ENCODE measurements around the gene FOXJ3. TPM values are rescaled to one million over a fixed set of nuclear protein-coding genes. Genes with fewer than 3 reads are reported as not detected.

FOXJ3 gene
- total RNA-seq, 1 experiment from 2014 or later = 51.1 TPM

GRCh38 chr1:42139444-42139843 is 195.6 kb downstream of the FOXJ3 start:
- TF ChIP-seq ZNF274 (IDR thresholded peaks at IDR 0.05; ENCODE audit: low read depth, low read length) (no peak), CEBPB (IDR thresholded peaks at IDR 0.05; ENCODE audit: low read depth) (no peak), YY1 (IDR thresholded peaks at IDR 0.05; ENCODE audit: extremely low read depth, insufficient replicate concordance, low read depth, low read length) (no peak), SP1 (IDR thresholded peaks at IDR 0.05; ENCODE audit: low read depth) (no peak), ZFX (IDR thresholded peaks at IDR 0.05) (no peak), POLR2AphosphoS5 (IDR thresholded peaks at IDR 0.05; ENCODE audit: low read depth, low read length) (no peak), SIN3A (IDR thresholded peaks at IDR 0.05; ENCODE audit: low read depth) (no peak), ELF1 (IDR thresholded peaks at IDR 0.05; ENCODE audit: borderline replicate concordance, low read depth) (no peak), SRF (IDR thresholded peaks at IDR 0.05; ENCODE audit: low read depth) (no peak), RAD21 (IDR thresholded peaks at IDR 0.05; ENCODE audit: low read depth) (no peak), POLR2A (IDR thresholded peaks at IDR 0.05; ENCODE audit: borderline replicate concordance, extremely low read depth, insufficient read depth, insufficient read length) (no peak), ZBTB33 (IDR thresholded peaks at IDR 0.05; ENCODE audit: extremely low read depth, insufficient replicate concordance, low read length) (no peak), ATF3 (IDR thresholded peaks at IDR 0.05) (no peak), EZH2phosphoT487 (IDR thresholded peaks at IDR 0.05; ENCODE audit: borderline replicate concordance) (no peak), TCF7L2 (IDR thresholded peaks at IDR 0.05; ENCODE audit: borderline replicate concordance, extremely low read depth, insufficient read depth, insufficient read length) (no peak), REST (IDR thresholded peaks at IDR 0.05; ENCODE audit: low read depth) (no peak), JUND (IDR thresholded peaks at IDR 0.05) (no peak), CTCF (IDR thresholded peaks at IDR 0.05 in 2 of 3, conservative IDR thresholded peaks at IDR 0.05 in 1 of 3; ENCODE audit: borderline replicate concordance in 1 of 3, insufficient read depth in 1 of 3, low read depth in 2 of 3, low read length in 2 of 3) (no peak), EZH2 (IDR thresholded peaks at IDR 0.05) (no peak)
- BruUV-seq (replicated peaks) = no TSS peak

More at GRCh38 chr1:42139444-42139843, 195.6 kb downstream of the FOXJ3 start:
- Histone ChIP-seq H3K27ac (ENCODE audit: low read depth, low read length) (no peak overlapping the region), H3K79me2 (ENCODE audit: insufficient read depth, low read length) (no peaks in the 10 kb centered on the region), H2AFZ (ENCODE audit: low read depth, low read length, poor library complexity, severe bottlenecking) (no peak overlapping the region), H3K4me2 (ENCODE audit: low read length) (no peak overlapping the region), H3K9me3 (ENCODE audit: control insufficient read depth in 1 of 2, insufficient read depth in 1 of 2, low read depth in 1 of 2, low read length in 2 of 2) (no peaks in the 10 kb centered on the region), H3K36me3 (ENCODE audit: control insufficient read depth in 1 of 2, insufficient read depth in 2 of 2, low read length in 2 of 2) (no peaks in the 10 kb centered on the region), H3K9me2 (ENCODE audit: insufficient read depth) (no peaks in the 10 kb centered on the region), H3K4me3 (replicated peaks in 1 of 2; ENCODE audit: low read depth in 1 of 2, low read length in 2 of 2) (no peak overlapping the region), H3K27me3 (ENCODE audit: insufficient read depth, low read length) (no peaks in the 10 kb centered on the region), H3K4me1 (ENCODE audit: control insufficient read depth in 1 of 2, insufficient read depth in 2 of 2, low read length in 2 of 2) (no peaks in the 10 kb centered on the region), H3K9ac (ENCODE audit: low read length) (no peak overlapping the region), H4K20me1 (ENCODE audit: insufficient read depth) (no peaks in the 10 kb centered on the region)
- DNase-seq (ENCODE audit: low read depth, low spot score) (no peak), ATAC-seq (no peak)
- RAD21 ChIA-PET (ENCODE audit: low non-redundant PET in 1 of 2, low total read pairs in 2 of 2, uncharacterized antibody in 2 of 2, unreplicated experiment in 2 of 2) = no interaction called here
- intact Hi-C loops (cut with micrococcal nuclease) = no loop called here
- POLR2A ChIA-PET = no interaction called here
- CTCF ChIA-PET = no interaction called here
